Left ventricle myocardium inferior (tissue), 1 donor: ENCODE measurements around the gene PRKD1. TPM values are rescaled to one million over a fixed set of nuclear protein-coding genes. Genes with fewer than 3 reads are reported as not detected.

Experiments used
- DNase-seq: peaks from one replicate; pipeline ENCODE4 v3.0.0-alpha.2; 2020
- H3K27ac ChIP-seq: fragments of 200-600 bp; replicated peaks from 2 replicates; pipeline ENCODE4 v1.8.0; 2021
- H3K27me3 ChIP-seq: fragments of 200-600 bp; 2 replicates; pipeline ENCODE4 v1.8.0; 2021; ENCODE audit warnings: low read depth
- H3K36me3 ChIP-seq: fragments of 200-600 bp; 2 replicates; pipeline ENCODE4 v1.8.0; 2021
- H3K4me1 ChIP-seq: fragments of 200-600 bp; 2 replicates; pipeline ENCODE4 v1.8.0; 2021
- H3K4me3 ChIP-seq: fragments of 200-600 bp; 2 replicates; pipeline ENCODE4 v1.8.0; 2021; ENCODE audit warnings: mild to moderate bottlenecking, moderate library complexity
- H3K9me3 ChIP-seq: fragments of 200-600 bp; replicated peaks from 2 replicates; pipeline ENCODE4 v1.8.0; 2021
- CTCF ChIP-seq: fragments of 200-600 bp; IDR thresholded peaks from 2 replicates; pipeline ENCODE4 v1.8.0; 2021; ENCODE audit warnings: antibody characterized with exemption, mild to moderate bottlenecking, borderline replicate concordance
- intact Hi-C: fragments of 100-400 bp; cut with micrococcal nuclease; formaldehyde crosslinking; loops from one replicate; pipeline ENCODE4 v1.11.0; 2022
- long read RNA-seq: library from polyadenylated mRNA; unstranded; transcript quantifications from one replicate; pipeline ENCODE4 v2.0.0, GENCODE V29; 2021
- total RNA-seq: library from RNA; stranded (reverse); fragmentation: NEBNext Ultra II Directional; extraction: Animal tissue kit (Norgen Biotek cat#: 25700); gene quantifications from one replicate; pipeline ENCODE4 v1.2.1, GENCODE V29; 2021
- donor health status: DM: no; HTN: yes; CAD: no; lungs with severe emphysema.

The PRKD1 gene
- total RNA-seq: 3.1 TPM
- long read RNA-seq: 0 reads

- peak; percentile 63 for DNase-seq
- no peaks in the 10 kb centered on the region for H3K27me3 ChIP-seq
- H3K4me1 ChIP-seq: peaks cover 33% of the 10 kb centered on the region
- H3K36me3 ChIP-seq: no peaks in the 10 kb centered on the region
- H3K27ac ChIP-seq: peak within 1 kb of the TSS; percentile 89
- H3K9me3 ChIP-seq: no peaks in the 10 kb centered on the region
- peak; percentile 65 for TF ChIP-seq CTCF
- H3K4me3 ChIP-seq: peak within 1 kb of the TSS; percentile 79
- intact Hi-C loops: no loop called here
Observed at GRCh38 chr14:29927376-29928116, at the start of gene PRKD1. PRKD1 (minus strand) TSS chr14:29927847.

- DNase-seq: no peak
- Histone ChIP-seq H3K27me3 (peaks cover 4% of the 10 kb centered on the region), H3K4me3 (no peak overlapping the region), H3K36me3 (no peaks in the 10 kb centered on the region), H3K4me1 (no peaks in the 10 kb centered on the region), H3K27ac (no peak overlapping the region), H3K9me3 (no peaks in the 10 kb centered on the region)
- intact Hi-C loops: no loop called here
- no peak for TF ChIP-seq CTCF
Observed at GRCh38 chr14:29971101-29971500, 43.5 kb upstream of the PRKD1 start.

- intact Hi-C loops: no loop called here
Observed at GRCh38 chr14:29955087-29955486, 27.4 kb upstream of the PRKD1 start.

GRCh38 chr14:29953501-29953900 is 25.9 kb upstream of the PRKD1 start:
- intact Hi-C loops: no loop called here
- H3K4me3 ChIP-seq: no peak overlapping the region

More at GRCh38 chr14:29955087-29955486, 27.4 kb upstream of the PRKD1 start:
- TF ChIP-seq CTCF: no peak
- H3K27me3 ChIP-seq: no peaks in the 10 kb centered on the region
- no peak overlapping the region for H3K4me3 ChIP-seq
- H3K9me3 ChIP-seq: peaks cover 15% of the 10 kb centered on the region
- no peaks in the 10 kb centered on the region for H3K36me3 ChIP-seq
- no peaks in the 10 kb centered on the region for H3K4me1 ChIP-seq
- no peak for DNase-seq
- H3K27ac ChIP-seq: no peak overlapping the region

GRCh38 chr14:29944091-29944490 is 16.4 kb upstream of the PRKD1 start:
- H3K4me3 ChIP-seq: no peak overlapping the region
- H3K27ac ChIP-seq: no peak overlapping the region
- H3K9me3 ChIP-seq: peaks cover 38% of the 10 kb centered on the region
- intact Hi-C loops: no loop called here
- H3K4me1 ChIP-seq: no peaks in the 10 kb centered on the region
- no peak for DNase-seq
- no peaks in the 10 kb centered on the region for H3K27me3 ChIP-seq
- no peak for TF ChIP-seq CTCF
- no peaks in the 10 kb centered on the region for H3K36me3 ChIP-seq

More at GRCh38 chr14:29953501-29953900, 25.9 kb upstream of the PRKD1 start:
- Histone ChIP-seq H3K27ac (no peak overlapping the region), H3K9me3 (peaks cover 13% of the 10 kb centered on the region), H3K4me1 (no peaks in the 10 kb centered on the region), H3K36me3 (no peaks in the 10 kb centered on the region), H3K27me3 (no peaks in the 10 kb centered on the region)
- DNase-seq: no peak
- TF ChIP-seq CTCF: no peak
